Measurements from ENCODE around the gene GIT1. TPM values are rescaled to one million over a fixed set of nuclear protein-coding genes. Genes with fewer than 3 reads are reported as not detected.

The GIT1 gene
- total RNA-seq, 1 experiment from 2014 or later: 120 TPM

DNA sequence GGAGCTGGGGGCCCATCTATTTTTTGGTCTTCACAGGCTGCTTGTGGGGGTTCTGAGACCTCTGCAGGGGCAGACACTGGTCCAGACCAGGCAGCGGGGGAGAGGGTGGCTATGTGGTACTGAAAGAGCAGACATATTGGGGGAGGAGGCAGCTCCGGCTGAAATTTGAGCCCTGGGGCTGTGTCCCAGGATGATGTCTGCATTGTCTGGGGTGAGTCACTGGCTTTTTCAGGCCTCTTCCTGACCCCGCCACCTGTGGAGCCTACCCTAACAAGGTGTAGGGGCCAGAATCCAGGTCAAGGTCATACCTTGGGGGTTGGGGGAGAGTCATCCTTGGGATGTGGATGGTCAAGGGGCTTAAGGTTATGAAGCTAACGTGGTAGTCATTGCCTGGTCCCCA, 30.8 kb upstream of the GIT1 start:
- Histone ChIP-seq H3K27me3 (replicated peaks; ENCODE audit: insufficient read depth, low read depth, low read length, poor library complexity) (no peaks in the 10 kb centered on the region), H3K4me1 (ENCODE audit: insufficient read depth, low read length, poor library complexity, severe bottlenecking) (peaks cover 50% of the 10 kb centered on the region), H3K9me3 (ENCODE audit: low read depth, low read length, poor library complexity, severe bottlenecking) (no peaks in the 10 kb centered on the region), H3K27ac (ENCODE audit: low read depth, low read length, poor library complexity, severe bottlenecking) (no peak overlapping the region), H3K4me3 (ENCODE audit: low read depth, low read length, poor library complexity, severe bottlenecking) (no peak overlapping the region), H3K36me3 (ENCODE audit: insufficient read depth, low read length, poor library complexity, severe bottlenecking) (no peaks in the 10 kb centered on the region)
- no peak for TF ChIP-seq EZH2 (IDR thresholded peaks at IDR 0.05; ENCODE audit: borderline replicate concordance, low read depth, low read length, poor library complexity, severe bottlenecking)
- TF ChIP-seq, protein P1, sequence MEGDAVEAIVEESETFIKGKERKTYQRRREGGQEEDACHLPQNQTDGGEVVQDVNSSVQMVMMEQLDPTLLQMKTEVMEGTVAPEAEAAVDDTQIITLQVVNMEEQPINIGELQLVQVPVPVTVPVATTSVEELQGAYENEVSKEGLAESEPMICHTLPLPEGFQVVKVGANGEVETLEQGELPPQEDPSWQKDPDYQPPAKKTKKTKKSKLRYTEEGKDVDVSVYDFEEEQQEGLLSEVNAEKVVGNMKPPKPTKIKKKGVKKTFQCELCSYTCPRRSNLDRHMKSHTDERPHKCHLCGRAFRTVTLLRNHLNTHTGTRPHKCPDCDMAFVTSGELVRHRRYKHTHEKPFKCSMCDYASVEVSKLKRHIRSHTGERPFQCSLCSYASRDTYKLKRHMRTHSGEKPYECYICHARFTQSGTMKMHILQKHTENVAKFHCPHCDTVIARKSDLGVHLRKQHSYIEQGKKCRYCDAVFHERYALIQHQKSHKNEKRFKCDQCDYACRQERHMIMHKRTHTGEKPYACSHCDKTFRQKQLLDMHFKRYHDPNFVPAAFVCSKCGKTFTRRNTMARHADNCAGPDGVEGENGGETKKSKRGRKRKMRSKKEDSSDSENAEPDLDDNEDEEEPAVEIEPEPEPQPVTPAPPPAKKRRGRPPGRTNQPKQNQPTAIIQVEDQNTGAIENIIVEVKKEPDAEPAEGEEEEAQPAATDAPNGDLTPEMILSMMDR (conservative IDR thresholded peaks at IDR 0.05; ENCODE audit: low read depth, low read length): no peak
- no peak for DNase-seq (ENCODE audit: low spot score)
- CTCF ChIA-PET: interaction anchor here (1.5 kb wide), 1 partner anchor 473 kb away, joined by 6 read pairs; no protein-coding TSS in a partner anchor
- BruUV-seq (replicated peaks): no TSS peak
- POLR2A ChIA-PET (ENCODE audit: low non-redundant PET): no interaction called here
- intact Hi-C loops (cut with micrococcal nuclease; ENCODE audit: unreplicated experiment): loop anchor here (10.0 kb wide), 1 partner anchor 55 kb away; the partner anchor contains the start of genes ABHD15 and TP53I13

GRCh38 chr17:29619251-29619650, 29.8 kb upstream of the GIT1 start:
- no TSS peak for BruUV-seq (replicated peaks)
- intact Hi-C loops (cut with micrococcal nuclease; ENCODE audit: unreplicated experiment): loop anchor here (5.0 kb wide), 3 partner anchors 313 to 473 kb away; partner anchors contain the start of gene SSH2
- peaks cover 56% of the 10 kb centered on the region for H3K4me1 ChIP-seq (ENCODE audit: insufficient read depth, low read length, poor library complexity, severe bottlenecking)
- no peak overlapping the region for H3K27ac ChIP-seq (ENCODE audit: low read depth, low read length, poor library complexity, severe bottlenecking)
- peak; percentile 71 for DNase-seq (ENCODE audit: low spot score)
- CTCF ChIA-PET: interaction anchor here (0.6 to 1.5 kb wide), 4 partner anchors 20 to 474 kb away, joined by 3 to 10 read pairs (median 5); no protein-coding TSS in a partner anchor
- no peaks in the 10 kb centered on the region for H3K36me3 ChIP-seq (ENCODE audit: insufficient read depth, low read length, poor library complexity, severe bottlenecking)
- no peak for TF ChIP-seq EZH2 (IDR thresholded peaks at IDR 0.05; ENCODE audit: borderline replicate concordance, low read depth, low read length, poor library complexity, severe bottlenecking)
- TF ChIP-seq, protein P1 (conservative IDR thresholded peaks at IDR 0.05; ENCODE audit: low read depth, low read length): peak; percentile 67
- POLR2A ChIA-PET (ENCODE audit: low non-redundant PET): no interaction called here
- H3K9me3 ChIP-seq (ENCODE audit: low read depth, low read length, poor library complexity, severe bottlenecking): no peaks in the 10 kb centered on the region
- H3K27me3 ChIP-seq (replicated peaks; ENCODE audit: insufficient read depth, low read depth, low read length, poor library complexity): no peaks in the 10 kb centered on the region
- H3K4me3 ChIP-seq (ENCODE audit: low read depth, low read length, poor library complexity, severe bottlenecking): no peak overlapping the region

- H3K4me3 ChIP-seq (ENCODE audit: low read depth, low read length, poor library complexity, severe bottlenecking): no peak overlapping the region
- no peak for DNase-seq (ENCODE audit: low spot score)
- ChIA-PET CTCF (interaction anchor here (1.0 to 2.3 kb wide), 5 partner anchors 27 to 474 kb away, joined by 9 to 20 read pairs (median 10); partner anchors contain the start of gene SSH2), POLR2A (ENCODE audit: low non-redundant PET) (no interaction called here)
- H3K4me1 ChIP-seq (ENCODE audit: insufficient read depth, low read length, poor library complexity, severe bottlenecking): peaks cover 56% of the 10 kb centered on the region
- H3K27me3 ChIP-seq (replicated peaks; ENCODE audit: insufficient read depth, low read depth, low read length, poor library complexity): no peaks in the 10 kb centered on the region
- no TSS peak for BruUV-seq (replicated peaks)
- no peak overlapping the region for H3K27ac ChIP-seq (ENCODE audit: low read depth, low read length, poor library complexity, severe bottlenecking)
- intact Hi-C loops (cut with micrococcal nuclease; ENCODE audit: unreplicated experiment): loop anchor here (5.0 kb wide), 3 partner anchors 314 to 474 kb away; partner anchors contain the start of gene SSH2
- H3K9me3 ChIP-seq (ENCODE audit: low read depth, low read length, poor library complexity, severe bottlenecking): no peaks in the 10 kb centered on the region
- TF ChIP-seq, protein P1 (conservative IDR thresholded peaks at IDR 0.05; ENCODE audit: low read depth, low read length): 0 out of 2 replicates have a peak, but pooled peaks have one; percentile 4
- no peak for TF ChIP-seq EZH2 (IDR thresholded peaks at IDR 0.05; ENCODE audit: borderline replicate concordance, low read depth, low read length, poor library complexity, severe bottlenecking)
- peaks cover 7% of the 10 kb centered on the region for H3K36me3 ChIP-seq (ENCODE audit: insufficient read depth, low read length, poor library complexity, severe bottlenecking)
Observed at GRCh38 chr17:29618272-29619065, 29.0 kb upstream of the GIT1 start.

Data from A673 (cell line).